Spleen (tissue), 11 donors: ENCODE data around the gene PRRX2. TPM values are rescaled to one million over a fixed set of nuclear protein-coding genes. Genes with fewer than 3 reads are reported as not detected.

Experiments
- DNase-seq: peaks from one replicate; pipeline ENCODE4 v3.0.0-alpha.2; 2020
- H3K27ac ChIP-seq, 8 donors: fragments of 200-600 bp; sonication (generic) in 7 of 8; 1 replicate in 4 of 8; 2 replicates in 4 of 8; pipeline versions ENCODE4 v1.5.0 to v1.8.0; 2016 to 2021; ENCODE audit warnings: inconsistent platforms in 4 of 8, mild to moderate bottlenecking in 4 of 8, moderate library complexity in 1 of 8
- H3K27me3 ChIP-seq, 7 donors: fragments of 200-600 bp; sonication (generic) in 6 of 7; replicated peaks in 1 of 7; 1 replicate in 4 of 7; 2 replicates in 3 of 7; pipeline versions ENCODE4 v1.5.0 to v1.8.0; 2016 to 2021; ENCODE audit warnings: inconsistent platforms in 3 of 7, mild to moderate bottlenecking in 1 of 7
- H3K36me3 ChIP-seq, 6 donors: fragments of 200-600 bp; sonication (generic) in 5 of 6; 1 replicate in 4 of 6; 2 replicates in 2 of 6; pipeline versions ENCODE4 v1.5.0 to v1.8.0; 2016 to 2021; ENCODE audit warnings: inconsistent platforms in 2 of 6
- H3K4me1 ChIP-seq, 6 donors: fragments of 200-600 bp; sonication (generic) in 5 of 6; 1 replicate in 3 of 6; 2 replicates in 3 of 6; pipeline versions ENCODE4 v1.5.0 to v1.8.0; 2016 to 2021; ENCODE audit warnings: inconsistent platforms in 3 of 6
- H3K4me3 ChIP-seq, 8 donors: fragments of 200-600 bp; sonication (generic) in 7 of 8; 1 replicate in 4 of 8; 2 replicates in 4 of 8; pipeline versions ENCODE4 v1.5.0 to v1.8.0; 2016 to 2021; ENCODE audit warnings: inconsistent platforms in 4 of 8, mild to moderate bottlenecking in 4 of 8, moderate library complexity in 2 of 8
- H3K9me3 ChIP-seq, 8 donors: fragments of 200-600 bp; sonication (generic) in 7 of 8; 1 replicate in 4 of 8; 2 replicates in 4 of 8; pipeline versions ENCODE4 v1.5.0 to v1.8.0; 2016 to 2021; ENCODE audit warnings: inconsistent platforms in 4 of 8
- CTCF ChIP-seq, 11 experiments: fragments of 200-600 bp in 7 of 11; fragments of 450-650 bp in 4 of 11; sonication (generic) in 4 of 11; IDR thresholded peaks in 8 of 11; conservative IDR thresholded peaks in 3 of 11; 1 replicate in 7 of 11; 2 replicates in 4 of 11; pipeline versions ENCODE4 v1.4.0 to v1.8.0; 2016 to 2021; ENCODE audit warnings: antibody characterized with exemption in 11 of 11, inconsistent platforms in 4 of 11, mild to moderate bottlenecking in 1 of 11
- POLR2A ChIP-seq, 3 donors: fragments of 450-650 bp; IDR thresholded peaks; one replicate each; pipeline ENCODE4 v1.5.1; 2017; ENCODE audit warnings: antibody characterized with exemption in 3 of 3, mild to moderate bottlenecking in 1 of 3
- POLR2AphosphoS5 ChIP-seq, 3 donors: sonication (generic); formaldehyde crosslinking; IDR thresholded peaks; one replicate each; pipeline ENCODE4 v1.5.1; 2017; ENCODE audit warnings: antibody characterized with exemption in 3 of 3
- WGBS, 5 donors: extraction: QIAGEN DNeasy Blood & Tissue Kit in 3 of 5; methylation state at CpG; one replicate each; pipeline versions ENCODE4 v1.1.5 to v1.1.7; 2013 to 2018; 5-methylcytosine and 5-hydroxymethylcytosine counted together
- intact Hi-C: fragments of 100-400 bp; cut with DNase I; formaldehyde crosslinking; loops from one replicate; pipeline ENCODE4 v1.15.0; 2023; ENCODE audit warnings: low total_unique reads
- polyA plus RNA-seq, 3 donors: library from polyadenylated mRNA; stranded (reverse); fragments of 200-250 nt; gene quantifications; one replicate each; pipeline ENCODE4 v1.2.1, GENCODE V29; 2013
- total RNA-seq, 7 donors: library from RNA; depleted of rRNA in 3 of 7; stranded (reverse); fragments of >200 nt in 3 of 7; fragmentation: NEBNext Ultra II Directional in 4 of 7; extraction: Animal tissue kit (Norgen Biotek cat#: 25700) in 4 of 7; gene quantifications; one replicate each; pipeline versions ENCODE4 v1.1.0 to v1.2.1, GENCODE V29; 2016 to 2021
- donor health status: healthy with polysubstance abuse.
- donor health status: DM: no; HTN: no; CAD: no; lungs with moderate emphysema.
- donor health status: DM: no; HTN: no; CAD: no.
- donor health status: Bipolar disorder and iron deficiency.
- donor health status: healthy.
- donor health status: DM: no; HTN: no; CAD: no.
- donor health status: DM: yes; HTN: yes; CAD: no.

Gene PRRX2
- total and polyA plus RNA-seq, 10 donors = 0.32 to 1.5 (median 0.54) TPM; not detected in 5

- no peak for DNase-seq
- H3K27ac ChIP-seq = no peak overlapping the region
- H3K36me3 ChIP-seq = no peaks in the 10 kb centered on the region
- no peak overlapping the region for H3K4me3 ChIP-seq
- TF ChIP-seq POLR2AphosphoS5 (IDR thresholded peaks at IDR 0.05) (no peak), CTCF (IDR thresholded peaks at IDR 0.05 in 8 of 11, conservative IDR thresholded peaks at IDR 0.05 in 3 of 11) (no peak), POLR2A (IDR thresholded peaks at IDR 0.05) (no peak)
- 73 to 89% (median 81%) methylated on average over 5 of the region's 5 CpGs for WGBS, 5 donors
- H3K27me3 ChIP-seq = peaks cover 3 to 39% (median 14%) of the 10 kb centered on the region in 7 donors
- peaks cover 0 to 9% (median 6%) of the 10 kb centered on the region in 6 donors for H3K4me1 ChIP-seq
- H3K9me3 ChIP-seq = no peaks in the 10 kb centered on the region
- intact Hi-C loops = no loop called here
Observed at GRCh38 chr9:129692534-129692933, 27.1 kb downstream of the PRRX2 start.

DNA sequence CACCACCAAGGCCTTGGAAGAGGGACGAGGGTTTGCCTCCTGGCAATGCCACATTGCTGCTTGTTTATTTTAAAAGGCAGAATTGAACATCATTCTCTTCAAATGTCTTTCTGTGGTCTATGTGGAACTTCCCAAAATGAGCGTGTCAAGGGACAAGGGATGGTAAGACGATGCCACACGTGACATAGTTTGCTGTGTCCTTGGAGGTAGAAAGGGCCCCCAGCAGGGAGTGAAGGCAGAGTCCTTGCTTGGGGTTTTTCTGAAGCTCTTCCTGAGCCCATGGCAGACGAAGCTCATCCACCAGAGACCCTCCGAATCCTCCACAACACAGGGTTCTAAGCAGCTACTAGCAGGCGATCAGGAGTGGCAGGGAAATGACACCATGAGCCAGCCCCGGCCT, 28.3 kb downstream of the PRRX2 start:
- Histone ChIP-seq H3K9me3 (no peaks in the 10 kb centered on the region), H3K4me1 (peaks cover 0 to 17% (median 10%) of the 10 kb centered on the region in 6 donors), H3K4me3 (no peak overlapping the region), H3K36me3 (no peaks in the 10 kb centered on the region), H3K27ac (no peak overlapping the region), H3K27me3 (peaks cover 3 to 51% (median 25%) of the 10 kb centered on the region in 7 donors)
- 64 to 78% (median 68%) methylated on average over 7 to 8 of the region's 8 CpGs for WGBS, 5 donors
- no peak for DNase-seq
- no peak for TF ChIP-seq POLR2A (IDR thresholded peaks at IDR 0.05)
- TF ChIP-seq CTCF (IDR thresholded peaks at IDR 0.05 in 8 of 11, conservative IDR thresholded peaks at IDR 0.05 in 3 of 11) = no peak
- TF ChIP-seq POLR2AphosphoS5 (IDR thresholded peaks at IDR 0.05) = no peak
- intact Hi-C loops = no loop called here

GRCh38 chr9:129694243-129694646, 28.8 kb downstream of the PRRX2 start:
- no peaks in the 10 kb centered on the region for H3K36me3 ChIP-seq
- H3K27ac ChIP-seq = no peak overlapping the region
- no peak for TF ChIP-seq POLR2AphosphoS5 (IDR thresholded peaks at IDR 0.05)
- no peak for TF ChIP-seq CTCF (IDR thresholded peaks at IDR 0.05 in 8 of 11, conservative IDR thresholded peaks at IDR 0.05 in 3 of 11)
- no peak for TF ChIP-seq POLR2A (IDR thresholded peaks at IDR 0.05)
- DNase-seq = no peak
- no peak overlapping the region for H3K4me3 ChIP-seq
- H3K9me3 ChIP-seq = no peaks in the 10 kb centered on the region
- H3K27me3 ChIP-seq = peaks cover 3 to 56% (median 28%) of the 10 kb centered on the region in 7 donors
- WGBS, 5 donors = 84 to 89% (median 88%) methylated on average over 11 of the region's 11 CpGs
- intact Hi-C loops = no loop called here
- peaks cover 0 to 17% (median 10%) of the 10 kb centered on the region in 6 donors for H3K4me1 ChIP-seq

DNA sequence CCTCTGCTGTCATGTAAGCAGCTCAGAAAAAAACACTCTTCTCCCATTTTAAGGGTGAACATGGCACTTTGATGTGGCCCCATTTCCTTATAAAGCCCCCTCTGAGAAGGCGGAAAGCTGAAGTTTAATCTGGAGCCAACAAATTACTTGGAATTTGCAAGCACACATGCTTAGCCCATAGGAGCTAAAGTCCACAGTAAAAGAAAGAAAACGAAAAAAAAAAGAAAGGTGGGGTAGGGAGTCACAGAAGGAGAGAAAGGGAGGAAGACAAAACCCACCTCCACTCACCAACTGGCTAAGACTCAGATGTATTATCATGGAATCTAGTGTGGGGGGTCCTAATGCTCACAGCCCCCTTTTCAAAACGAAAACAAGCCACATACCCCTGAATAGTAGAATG, 30.4 kb downstream of the PRRX2 start:
- intact Hi-C loops = no loop called here
- Histone ChIP-seq H3K4me1 (peaks cover 0 to 17% (median 10%) of the 10 kb centered on the region in 6 donors), H3K27ac (no peak overlapping the region), H3K9me3 (no peaks in the 10 kb centered on the region), H3K27me3 (peaks cover 3 to 72% (median 31%) of the 10 kb centered on the region in 7 donors), H3K36me3 (no peaks in the 10 kb centered on the region), H3K4me3 (no peak overlapping the region)
- TF ChIP-seq POLR2A (IDR thresholded peaks at IDR 0.05) (no peak), POLR2AphosphoS5 (IDR thresholded peaks at IDR 0.05) (no peak), CTCF (IDR thresholded peaks at IDR 0.05 in 8 of 11, conservative IDR thresholded peaks at IDR 0.05 in 3 of 11) (no peak)
- DNase-seq = no peak
- WGBS, 5 donors = 67 to 83% (median 76%) methylated on average over 3 of the region's 3 CpGs
